NB4 (cell line): ENCODE results near the gene CCL23.

Source experiments
- DNase-seq: peaks from one replicate; pipeline ENCODE4 v3.0.0; 2010; ENCODE audit warnings: low read depth
- H3K4me3 ChIP-seq: one replicate; pipeline ENCODE4 v1.5.1; 2011; ENCODE audit warnings: mild to moderate bottlenecking, low read depth, low read length, moderate library complexity
- CTCF ChIP-seq: IDR thresholded peaks from one replicate; pipeline ENCODE4 v1.5.1; 2012; ENCODE audit warnings: low read depth, low read length
- MAX ChIP-seq: IDR thresholded peaks from 2 replicates; pipeline ENCODE4 v1.6.1; 2011; ENCODE audit warnings: low read depth, low read length
- MYC ChIP-seq: IDR thresholded peaks from 2 replicates; pipeline ENCODE4 v1.6.1; 2011; ENCODE audit warnings: low read depth, low read length
- POLR2A ChIP-seq: IDR thresholded peaks from 2 replicates; pipeline ENCODE4 v1.6.1; 2011; ENCODE audit warnings: mild to moderate bottlenecking; ENCODE audit not compliant: insufficient read length; ENCODE audit errors: extremely low read depth

Gene CCL23

GRCh38 chr17:36017799-36018198, at the start of gene CCL23:
TSS of gene CCL23 (minus strand) at chr17:36017972. CDS start at chr17:36017897, 75 bp downstream.
- TF ChIP-seq CTCF (no peak), MYC (no peak), POLR2A (no peak), MAX (no peak)
- H3K4me3 ChIP-seq = no peak within 1 kb of the TSS
- DNase-seq = peak; percentile 67

- no peak for DNase-seq
- TF ChIP-seq MAX (no peak; the same call in 1 of the 2 replicates), MYC (no peak), CTCF (no peak), POLR2A (no peak)
Observed at GRCh38 chr17:36066365-36066985, 48.7 kb upstream of the CCL23 start.

GRCh38 chr17:36063786-36064541, 46.2 kb upstream of the CCL23 start, which contains the start of gene CCL18:
TSS of gene CCL18 (plus strand) at chr17:36064272. CDS start at chr17:36064343, 71 bp downstream.
- no peak within 1 kb of the TSS for H3K4me3 ChIP-seq
- DNase-seq = no peak
- TF ChIP-seq POLR2A (no peak), CTCF (no peak), MYC (no peak), MAX (no peak)

More at GRCh38 chr17:36066365-36066985, 48.7 kb upstream of the CCL23 start:
- no peak overlapping the region for H3K4me3 ChIP-seq

GRCh38 chr17:36060816-36061215, 43.0 kb upstream of the CCL23 start:
- no peak for TF ChIP-seq MYC
- no peak for TF ChIP-seq CTCF
- no peak for TF ChIP-seq POLR2A
- no peak for TF ChIP-seq MAX
- H3K4me3 ChIP-seq = no peak overlapping the region
- DNase-seq = no peak

- H3K4me3 ChIP-seq = no peak overlapping the region
- no peak for TF ChIP-seq MYC
- TF ChIP-seq CTCF = no peak
- TF ChIP-seq POLR2A = no peak
- no peak for TF ChIP-seq MAX
- no peak for DNase-seq
Observed at GRCh38 chr17:36059406-36059805, 41.6 kb upstream of the CCL23 start.
